PC-9 (cell line): ENCODE data around the gene CPED1.

ENCODE experiments used
- CTCF ChIP-seq: fragments of 200-600 bp; sonication (generic); conservative IDR thresholded peaks from 2 replicates; pipeline ENCODE4 v1.6.1; 2017; ENCODE audit warnings: mixed run types, antibody characterized with exemption, mild to moderate bottlenecking, moderate library complexity
- EZH2 ChIP-seq: fragments of 200-600 bp; sonication (generic); IDR thresholded peaks from 2 replicates; pipeline ENCODE4 v1.8.0; 2017; ENCODE audit warnings: antibody characterized with exemption, low read depth

- TF ChIP-seq CTCF (no peak), EZH2 (no peak)
These were observed 293.6 kb downstream of the CPED1 start for GRCh38 chr7:121282129-121282528.
